Measurements from ENCODE around the gene RAB3IL1. TPM values are rescaled to one million over a fixed set of nuclear protein-coding genes. Genes with fewer than 3 reads are reported as not detected.

RAB3IL1 gene
- total and polyA plus RNA-seq, 9 of the 15 experiments (the other 6 are each of a cell fraction or from before 2014, with no cell fraction given), result 0.15 to 42.6 (median 15.5) TPM

DNA sequence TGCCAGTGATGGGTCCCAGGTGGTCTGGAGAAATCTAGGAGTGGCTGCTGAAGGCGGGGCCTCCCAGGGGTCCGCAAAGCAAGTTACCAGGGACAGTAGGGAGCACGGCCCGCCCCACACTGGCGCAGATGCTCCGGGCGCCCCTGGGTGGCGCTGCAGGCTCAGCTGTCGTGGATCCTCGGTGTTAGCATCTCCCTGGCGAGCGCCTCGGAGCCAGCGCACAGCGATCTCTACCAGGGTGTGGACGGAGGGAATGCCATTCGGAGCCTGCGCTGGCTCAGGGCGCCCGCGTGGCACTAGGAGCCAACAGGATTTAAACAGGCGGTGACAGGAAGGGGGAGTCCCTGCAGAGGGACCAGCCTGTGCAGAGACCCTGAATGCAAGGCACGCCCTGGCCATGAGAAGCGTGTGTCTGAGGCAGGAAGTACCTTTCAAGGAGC is 46.2 kb downstream of the RAB3IL1 start (continued):
- TF ChIP-seq RBFOX2 (IDR thresholded peaks at IDR 0.05; ENCODE audit: low read depth, low read length) (peak; percentile 63), SREBF2 (CRISPR knock-in tag; IDR thresholded peaks at IDR 0.05) (no peak), ARID1B (IDR thresholded peaks at IDR 0.05) (peak; percentile 17; the same call in 1 of the 2 replicates), ZKSCAN3 (CRISPR knock-in tag; IDR thresholded peaks at IDR 0.05) (no peak), ZBTB7A (IDR thresholded peaks at IDR 0.05; ENCODE audit: borderline replicate concordance, control insufficient read depth, low read depth, low read length) (peak; percentile 60; the same call in 1 of the 2 replicates), ZNF77 (CRISPR knock-in tag; IDR thresholded peaks at IDR 0.05) (no peak), EGR1 (conservative IDR thresholded peaks at IDR 0.05) (no peak), KLF13 (tag; IDR thresholded peaks at IDR 0.05; ENCODE audit: borderline replicate concordance, low read depth) (0 out of 2 replicates have a peak, but pooled peaks have one; percentile 33)
- TF ChIP-seq, protein P1, sequence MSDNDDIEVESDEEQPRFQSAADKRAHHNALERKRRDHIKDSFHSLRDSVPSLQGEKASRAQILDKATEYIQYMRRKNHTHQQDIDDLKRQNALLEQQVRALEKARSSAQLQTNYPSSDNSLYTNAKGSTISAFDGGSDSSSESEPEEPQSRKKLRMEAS (CRISPR knock-in tag; IDR thresholded peaks at IDR 0.05), result peak; percentile 57
- TF ChIP-seq, protein P2, sequence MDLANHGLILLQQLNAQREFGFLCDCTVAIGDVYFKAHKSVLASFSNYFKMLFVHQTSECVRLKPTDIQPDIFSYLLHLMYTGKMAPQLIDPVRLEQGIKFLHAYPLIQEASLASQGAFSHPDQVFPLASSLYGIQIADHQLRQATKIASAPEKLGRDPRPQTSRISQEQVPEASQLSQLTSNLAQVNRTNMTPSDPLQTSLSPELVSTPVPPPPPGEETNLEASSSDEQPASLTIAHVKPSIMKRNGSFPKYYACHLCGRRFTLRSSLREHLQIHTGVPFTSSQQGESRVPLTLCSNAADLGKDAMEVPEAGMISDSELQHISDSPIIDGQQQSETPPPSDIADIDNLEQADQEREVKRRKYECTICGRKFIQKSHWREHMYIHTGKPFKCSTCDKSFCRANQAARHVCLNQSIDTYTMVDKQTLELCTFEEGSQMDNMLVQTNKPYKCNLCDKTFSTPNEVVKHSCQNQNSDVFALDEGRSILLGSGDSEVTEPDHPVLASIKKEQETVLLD (IDR thresholded peaks at IDR 0.05), result no peak
- TF ChIP-seq, protein P3, sequence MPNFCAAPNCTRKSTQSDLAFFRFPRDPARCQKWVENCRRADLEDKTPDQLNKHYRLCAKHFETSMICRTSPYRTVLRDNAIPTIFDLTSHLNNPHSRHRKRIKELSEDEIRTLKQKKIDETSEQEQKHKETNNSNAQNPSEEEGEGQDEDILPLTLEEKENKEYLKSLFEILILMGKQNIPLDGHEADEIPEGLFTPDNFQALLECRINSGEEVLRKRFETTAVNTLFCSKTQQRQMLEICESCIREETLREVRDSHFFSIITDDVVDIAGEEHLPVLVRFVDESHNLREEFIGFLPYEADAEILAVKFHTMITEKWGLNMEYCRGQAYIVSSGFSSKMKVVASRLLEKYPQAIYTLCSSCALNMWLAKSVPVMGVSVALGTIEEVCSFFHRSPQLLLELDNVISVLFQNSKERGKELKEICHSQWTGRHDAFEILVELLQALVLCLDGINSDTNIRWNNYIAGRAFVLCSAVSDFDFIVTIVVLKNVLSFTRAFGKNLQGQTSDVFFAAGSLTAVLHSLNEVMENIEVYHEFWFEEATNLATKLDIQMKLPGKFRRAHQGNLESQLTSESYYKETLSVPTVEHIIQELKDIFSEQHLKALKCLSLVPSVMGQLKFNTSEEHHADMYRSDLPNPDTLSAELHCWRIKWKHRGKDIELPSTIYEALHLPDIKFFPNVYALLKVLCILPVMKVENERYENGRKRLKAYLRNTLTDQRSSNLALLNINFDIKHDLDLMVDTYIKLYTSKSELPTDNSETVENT (CRISPR knock-in tag; IDR thresholded peaks at IDR 0.05), result 0 out of 2 replicates have a peak, but pooled peaks have one; percentile 32
- TF ChIP-seq, protein P4, sequence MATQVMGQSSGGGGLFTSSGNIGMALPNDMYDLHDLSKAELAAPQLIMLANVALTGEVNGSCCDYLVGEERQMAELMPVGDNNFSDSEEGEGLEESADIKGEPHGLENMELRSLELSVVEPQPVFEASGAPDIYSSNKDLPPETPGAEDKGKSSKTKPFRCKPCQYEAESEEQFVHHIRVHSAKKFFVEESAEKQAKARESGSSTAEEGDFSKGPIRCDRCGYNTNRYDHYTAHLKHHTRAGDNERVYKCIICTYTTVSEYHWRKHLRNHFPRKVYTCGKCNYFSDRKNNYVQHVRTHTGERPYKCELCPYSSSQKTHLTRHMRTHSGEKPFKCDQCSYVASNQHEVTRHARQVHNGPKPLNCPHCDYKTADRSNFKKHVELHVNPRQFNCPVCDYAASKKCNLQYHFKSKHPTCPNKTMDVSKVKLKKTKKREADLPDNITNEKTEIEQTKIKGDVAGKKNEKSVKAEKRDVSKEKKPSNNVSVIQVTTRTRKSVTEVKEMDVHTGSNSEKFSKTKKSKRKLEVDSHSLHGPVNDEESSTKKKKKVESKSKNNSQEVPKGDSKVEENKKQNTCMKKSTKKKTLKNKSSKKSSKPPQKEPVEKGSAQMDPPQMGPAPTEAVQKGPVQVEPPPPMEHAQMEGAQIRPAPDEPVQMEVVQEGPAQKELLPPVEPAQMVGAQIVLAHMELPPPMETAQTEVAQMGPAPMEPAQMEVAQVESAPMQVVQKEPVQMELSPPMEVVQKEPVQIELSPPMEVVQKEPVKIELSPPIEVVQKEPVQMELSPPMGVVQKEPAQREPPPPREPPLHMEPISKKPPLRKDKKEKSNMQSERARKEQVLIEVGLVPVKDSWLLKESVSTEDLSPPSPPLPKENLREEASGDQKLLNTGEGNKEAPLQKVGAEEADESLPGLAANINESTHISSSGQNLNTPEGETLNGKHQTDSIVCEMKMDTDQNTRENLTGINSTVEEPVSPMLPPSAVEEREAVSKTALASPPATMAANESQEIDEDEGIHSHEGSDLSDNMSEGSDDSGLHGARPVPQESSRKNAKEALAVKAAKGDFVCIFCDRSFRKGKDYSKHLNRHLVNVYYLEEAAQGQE (IDR thresholded peaks at IDR 0.05; ENCODE audit: borderline replicate concordance), result peak; percentile 87
- TF ChIP-seq, protein P4 (CRISPR knock-in tag; IDR thresholded peaks at IDR 0.05; ENCODE audit: low read depth), result no peak
- TF ChIP-seq, protein P5, sequence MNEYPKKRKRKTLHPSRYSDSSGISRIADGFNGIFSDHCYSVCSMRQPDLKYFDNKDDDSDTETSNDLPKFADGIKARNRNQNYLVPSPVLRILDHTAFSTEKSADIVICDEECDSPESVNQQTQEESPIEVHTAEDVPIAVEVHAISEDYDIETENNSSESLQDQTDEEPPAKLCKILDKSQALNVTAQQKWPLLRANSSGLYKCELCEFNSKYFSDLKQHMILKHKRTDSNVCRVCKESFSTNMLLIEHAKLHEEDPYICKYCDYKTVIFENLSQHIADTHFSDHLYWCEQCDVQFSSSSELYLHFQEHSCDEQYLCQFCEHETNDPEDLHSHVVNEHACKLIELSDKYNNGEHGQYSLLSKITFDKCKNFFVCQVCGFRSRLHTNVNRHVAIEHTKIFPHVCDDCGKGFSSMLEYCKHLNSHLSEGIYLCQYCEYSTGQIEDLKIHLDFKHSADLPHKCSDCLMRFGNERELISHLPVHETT (CRISPR knock-in tag; conservative IDR thresholded peaks at IDR 0.05 in 1 of 2, IDR thresholded peaks at IDR 0.05 in 1 of 2), result no peak

Data from K562 (cell line).